ENCODE measurements around the gene ATXN7L3. TPM values are rescaled to one million over a fixed set of nuclear protein-coding genes. Genes with fewer than 3 reads are reported as not detected.

Gene ATXN7L3
- total and polyA plus RNA-seq, 2 donors (not counting 3 experiments of a cell fraction or from before 2014, with no cell fraction given): 61.3 to 82.5 TPM

- no peak overlapping the region for H3K27ac ChIP-seq (ENCODE audit: insufficient read depth, low read depth, low read length)
- H3K9me3 ChIP-seq (replicated peaks; ENCODE audit: control insufficient read depth, insufficient read depth, low read length): no peaks in the 10 kb centered on the region
- H3K4me3 ChIP-seq (replicated peaks in 1 of 3; ENCODE audit: insufficient read depth in 1 of 3, low read depth in 1 of 3, low read length in 3 of 3): no peak overlapping the region
- intact Hi-C loops (cut with micrococcal nuclease) (no loop called here), dilution Hi-C loops (cut with MboI; ENCODE audit: extremely low pct_ligation_motif_present, low sequenced_read_pairs) (no loop called here)
- DNase-seq (ENCODE audit: low read depth, low spot score) (no peak), FAIRE-seq (no peak)
- CTCF ChIA-PET: interaction anchor here (1.5 kb wide), 1 partner anchor 15 kb away, joined by 5 read pairs; no protein-coding TSS in a partner anchor
- peaks cover 0 to 2% of the 10 kb centered on the region in 2 experiments for H3K36me3 ChIP-seq (ENCODE audit: control insufficient read depth in 2 of 2, extremely low read depth in 1 of 2, insufficient read depth in 2 of 2, low read length in 2 of 2)
- BruUV-seq (replicated peaks): no TSS peak
- H4K20me1 ChIP-seq (replicated peaks; ENCODE audit: control insufficient read depth, extremely low read depth, insufficient read depth, low read length): no peaks in the 10 kb centered on the region
- H3K27me3 ChIP-seq (ENCODE audit: control insufficient read depth in 2 of 2, insufficient read depth in 2 of 2, low read length in 2 of 2): no peaks in the 10 kb centered on the region
- no peak overlapping the region for H3K4me2 ChIP-seq (ENCODE audit: insufficient read depth, low read length)
- H2AFZ ChIP-seq (ENCODE audit: low read depth, low read length): no peak overlapping the region
- H3K9me1 ChIP-seq (replicated peaks; ENCODE audit: control insufficient read depth, extremely low read depth, insufficient read depth, low read length): no peaks in the 10 kb centered on the region
- peaks cover 8% of the 10 kb centered on the region for H3K79me2 ChIP-seq (ENCODE audit: control insufficient read depth, insufficient read depth, low read length)
- TF ChIP-seq EZH2 (IDR thresholded peaks at IDR 0.05; ENCODE audit: borderline replicate concordance, low read depth, low read length, severe bottlenecking) (no peak), POLR2A (IDR thresholded peaks at IDR 0.05; ENCODE audit: low read depth, low read length) (no peak), JUN (IDR thresholded peaks at IDR 0.05; ENCODE audit: borderline replicate concordance, insufficient read depth, insufficient read length, low read depth) (no peak), MYC (IDR thresholded peaks at IDR 0.05; ENCODE audit: low read depth, low read length) (no peak), GATA2 (IDR thresholded peaks at IDR 0.05; ENCODE audit: insufficient read depth, insufficient read length, low read depth, low read length) (no peak), FOS (IDR thresholded peaks at IDR 0.05; ENCODE audit: borderline replicate concordance, insufficient read depth, low read length) (no peak), POLR2AphosphoS5 (IDR thresholded peaks at IDR 0.05; ENCODE audit: insufficient read depth, low read depth, low read length) (no peak)
- TF ChIP-seq, protein P1, sequence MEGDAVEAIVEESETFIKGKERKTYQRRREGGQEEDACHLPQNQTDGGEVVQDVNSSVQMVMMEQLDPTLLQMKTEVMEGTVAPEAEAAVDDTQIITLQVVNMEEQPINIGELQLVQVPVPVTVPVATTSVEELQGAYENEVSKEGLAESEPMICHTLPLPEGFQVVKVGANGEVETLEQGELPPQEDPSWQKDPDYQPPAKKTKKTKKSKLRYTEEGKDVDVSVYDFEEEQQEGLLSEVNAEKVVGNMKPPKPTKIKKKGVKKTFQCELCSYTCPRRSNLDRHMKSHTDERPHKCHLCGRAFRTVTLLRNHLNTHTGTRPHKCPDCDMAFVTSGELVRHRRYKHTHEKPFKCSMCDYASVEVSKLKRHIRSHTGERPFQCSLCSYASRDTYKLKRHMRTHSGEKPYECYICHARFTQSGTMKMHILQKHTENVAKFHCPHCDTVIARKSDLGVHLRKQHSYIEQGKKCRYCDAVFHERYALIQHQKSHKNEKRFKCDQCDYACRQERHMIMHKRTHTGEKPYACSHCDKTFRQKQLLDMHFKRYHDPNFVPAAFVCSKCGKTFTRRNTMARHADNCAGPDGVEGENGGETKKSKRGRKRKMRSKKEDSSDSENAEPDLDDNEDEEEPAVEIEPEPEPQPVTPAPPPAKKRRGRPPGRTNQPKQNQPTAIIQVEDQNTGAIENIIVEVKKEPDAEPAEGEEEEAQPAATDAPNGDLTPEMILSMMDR (IDR thresholded peaks at IDR 0.05; ENCODE audit: extremely low read depth in 1 of 2, insufficient read depth in 1 of 2, low read depth in 1 of 2, low read length in 2 of 2): no peak
- TF ChIP-seq, protein P2, sequence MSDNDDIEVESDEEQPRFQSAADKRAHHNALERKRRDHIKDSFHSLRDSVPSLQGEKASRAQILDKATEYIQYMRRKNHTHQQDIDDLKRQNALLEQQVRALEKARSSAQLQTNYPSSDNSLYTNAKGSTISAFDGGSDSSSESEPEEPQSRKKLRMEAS (IDR thresholded peaks at IDR 0.05; ENCODE audit: insufficient read depth, insufficient read length): no peak
- no peaks in the 10 kb centered on the region for H3K4me1 ChIP-seq (ENCODE audit: control insufficient read depth, extremely low read depth, insufficient read depth, low read length)
- no peak overlapping the region for H3K9ac ChIP-seq (replicated peaks; ENCODE audit: extremely low read depth, insufficient read depth, low read length)
- POLR2A ChIA-PET: no interaction called here
Observed at GRCh38 chr17:44152875-44153274, 46.8 kb downstream of the ATXN7L3 start.

All from endothelial cell of umbilical vein (primary cell).